Natural killer cell (primary cell): ENCODE results near the gene CCDC13. TPM values are rescaled to one million over a fixed set of nuclear protein-coding genes. Genes with fewer than 3 reads are reported as not detected.

ENCODE experiments used
- ATAC-seq, 3 donors: fragments of 150-1000 bp in 2 of 3; fragments of 200-7000 bp in 1 of 3; cut with Tn5 transposase; 1 replicate in 1 of 3; 2 replicates in 2 of 3; pipeline ENCODE4 v1.10.0; 2021; ENCODE audit warnings: mild to moderate bottlenecking in 2 of 3, moderate library complexity in 2 of 3
- DNase-seq, 2 donors: peaks; one replicate each; pipeline versions ENCODE4 v3.0.0 to v3.0.0-alpha.2; 2013 to 2021; ENCODE audit warnings: mixed read lengths in 1 of 2
- H3K27ac ChIP-seq: one replicate; pipeline ENCODE4 v1.5.1; 2013; ENCODE audit warnings: mild to moderate bottlenecking, low read length
- H3K27me3 ChIP-seq: one replicate; pipeline ENCODE4 v1.6.1; 2013; ENCODE audit warnings: low read length; ENCODE audit not compliant: control insufficient read depth, insufficient read depth
- H3K36me3 ChIP-seq: one replicate; pipeline ENCODE4 v1.6.1; 2013; ENCODE audit warnings: low read length; ENCODE audit not compliant: control insufficient read depth, insufficient read depth
- H3K4me1 ChIP-seq: one replicate; pipeline ENCODE4 v1.6.1; 2013; ENCODE audit warnings: low read length; ENCODE audit not compliant: control insufficient read depth, insufficient read depth
- H3K4me3 ChIP-seq: one replicate; pipeline ENCODE4 v1.5.1; 2013; ENCODE audit warnings: low read length
- H3K9me3 ChIP-seq: one replicate; pipeline ENCODE4 v1.6.1; 2013; ENCODE audit warnings: low read length; ENCODE audit not compliant: control insufficient read depth, insufficient read depth
- H3K27ac Mint-ChIP-seq, 2 donors: one replicate each; pipeline ENCODE4 v1.8.0; 2022; ENCODE audit warnings: mild to moderate bottlenecking in 2 of 2, mixed read lengths in 2 of 2, moderate library complexity in 1 of 2
- H3K27me3 Mint-ChIP-seq, 2 donors: one replicate each; pipeline ENCODE4 v1.8.0; 2022; ENCODE audit warnings: low read depth in 2 of 2, mixed read lengths in 2 of 2
- H3K36me3 Mint-ChIP-seq: one replicate; pipeline ENCODE4 v1.8.0; 2022; ENCODE audit warnings: mixed read lengths
- H3K4me1 Mint-ChIP-seq, 2 donors: one replicate each; pipeline ENCODE4 v1.8.0; 2022; ENCODE audit warnings: mixed read lengths in 2 of 2
- H3K4me3 Mint-ChIP-seq: one replicate; pipeline ENCODE4 v1.8.0; 2022; ENCODE audit warnings: mild to moderate bottlenecking, moderate library complexity, mixed read lengths
- H3K9me3 Mint-ChIP-seq, 2 donors: one replicate each; pipeline ENCODE4 v1.8.0; 2022; ENCODE audit warnings: mixed read lengths in 2 of 2
- CTCF ChIP-seq: fragments of 200-600 bp; IDR thresholded peaks from one replicate; pipeline ENCODE4 v1.8.0; 2022; ENCODE audit warnings: antibody characterized with exemption
- WGBS: methylation state at CpG from one replicate; pipeline ENCODE4 v1.1.7; 2013; ENCODE audit warnings: missing lambda C conversion rate; ENCODE audit not compliant: insufficient coverage; 5-methylcytosine and 5-hydroxymethylcytosine counted together
- intact Hi-C: fragments of 100-400 bp; cut with micrococcal nuclease; formaldehyde crosslinking; loops from one replicate; pipeline ENCODE4 v1.14.2; 2022
- total RNA-seq, 4 donors: library from RNA; stranded (reverse); fragments of 120-200 nt in 1 of 4; gene quantifications; one replicate each; pipeline versions ENCODE4 v1.2.3 to v1.2.4, GENCODE V29; 2013 to 2022

Gene CCDC13
- total RNA-seq, 3 donors from 2014 or later (not counting 1 experiment from before 2014, with no cell fraction given): 0.35 to 0.88 (median 0.47) TPM

- Mint-ChIP-seq H3K36me3 (no peaks in the 10 kb centered on the region), H3K4me3 (no peak overlapping the region), H3K27ac (no peak overlapping the region), H3K9me3 (no peaks in the 10 kb centered on the region), H3K27me3 (no peaks in the 10 kb centered on the region), H3K4me1 (no peaks in the 10 kb centered on the region)
- Histone ChIP-seq H3K27ac (no peak overlapping the region), H3K36me3 (no peaks in the 10 kb centered on the region), H3K27me3 (no peaks in the 10 kb centered on the region), H3K9me3 (no peaks in the 10 kb centered on the region), H3K4me1 (peaks cover 6% of the 10 kb centered on the region), H3K4me3 (no peak overlapping the region)
- 88% methylated on average over 8 of the region's 8 CpGs for whole genome bisulfite sequencing
- no peak for TF ChIP-seq CTCF
- DNase-seq (no peak), ATAC-seq (no peak)
- intact Hi-C loops: loop anchor here (2.0 kb wide), 1 partner anchor 163 kb away; no protein-coding TSS in a partner anchor
These were observed 27.1 kb downstream of the CCDC13 start for GRCh38 chr3:42745776-42746454.

- H3K9me3 Mint-ChIP-seq: no peaks in the 10 kb centered on the region
- peaks cover 6% of the 10 kb centered on the region for H3K4me1 ChIP-seq
- no peaks in the 10 kb centered on the region for H3K9me3 ChIP-seq
- H3K4me1 Mint-ChIP-seq: no peaks in the 10 kb centered on the region
- H3K27ac Mint-ChIP-seq: no peak overlapping the region
- no peaks in the 10 kb centered on the region for H3K27me3 Mint-ChIP-seq
- H3K27me3 ChIP-seq: no peaks in the 10 kb centered on the region
- no peaks in the 10 kb centered on the region for H3K36me3 Mint-ChIP-seq
- ATAC-seq: no peak
- no peaks in the 10 kb centered on the region for H3K36me3 ChIP-seq
- no peak for TF ChIP-seq CTCF
- 92% methylated on average over 2 of the region's 3 CpGs for WGBS
- intact Hi-C loops: loop anchor here (2.0 kb wide), 1 partner anchor 163 kb away; no protein-coding TSS in a partner anchor
- H3K4me3 ChIP-seq: no peak overlapping the region
- no peak overlapping the region for H3K4me3 Mint-ChIP-seq
- DNase-seq: no peak
- H3K27ac ChIP-seq: no peak overlapping the region
These were observed 27.7 kb downstream of the CCDC13 start for GRCh38 chr3:42745291-42745745.

- peaks cover 6% of the 10 kb centered on the region for H3K4me1 ChIP-seq
- DNase-seq (no peak), ATAC-seq (no peak)
- no peaks in the 10 kb centered on the region for H3K36me3 Mint-ChIP-seq
- no peaks in the 10 kb centered on the region for H3K36me3 ChIP-seq
- intact Hi-C loops: no loop called here
- no peak overlapping the region for H3K27ac Mint-ChIP-seq
- no peak for TF ChIP-seq CTCF
- no peaks in the 10 kb centered on the region for H3K9me3 ChIP-seq
- H3K9me3 Mint-ChIP-seq: no peaks in the 10 kb centered on the region
- 99% methylated on average over 5 of the region's 7 CpGs for WGBS
- peaks cover 0 to 7% of the 10 kb centered on the region in 2 donors for H3K27me3 Mint-ChIP-seq
- no peak overlapping the region for H3K4me3 ChIP-seq
- H3K27me3 ChIP-seq: no peaks in the 10 kb centered on the region
- no peak overlapping the region for H3K4me3 Mint-ChIP-seq
- H3K27ac ChIP-seq: no peak overlapping the region
- H3K4me1 Mint-ChIP-seq: no peaks in the 10 kb centered on the region
These were observed 29.7 kb downstream of the CCDC13 start for GRCh38 chr3:42743204-42743995.
